NCI-H510A treated with DMSO at 0.1 percent for 48 hours (cell line): ENCODE data around the gene MRPL10.
A peak's percentile ranks its signal among the peaks of the same experiment; 100 is the strongest.

Experiments
- DNase-seq: peaks from one replicate; lab custom pipeline; 2025; lab: John Stamatoyannopoulos, UW

Gene MRPL10

GRCh38 chr17:47857551-47858455 is 26.5 kb upstream of the MRPL10 start:
- no peak for DNase-seq

- DNase-seq: no peak
Measured at GRCh38 chr17:47856830-47857229, 25.5 kb upstream of the MRPL10 start.

GRCh38 chr17:47855737-47856136 is 24.4 kb upstream of the MRPL10 start:
- DNase-seq: no peak

GRCh38 chr17:47853616-47854015 is 22.3 kb upstream of the MRPL10 start:
- DNase-seq: no peak

DNA sequence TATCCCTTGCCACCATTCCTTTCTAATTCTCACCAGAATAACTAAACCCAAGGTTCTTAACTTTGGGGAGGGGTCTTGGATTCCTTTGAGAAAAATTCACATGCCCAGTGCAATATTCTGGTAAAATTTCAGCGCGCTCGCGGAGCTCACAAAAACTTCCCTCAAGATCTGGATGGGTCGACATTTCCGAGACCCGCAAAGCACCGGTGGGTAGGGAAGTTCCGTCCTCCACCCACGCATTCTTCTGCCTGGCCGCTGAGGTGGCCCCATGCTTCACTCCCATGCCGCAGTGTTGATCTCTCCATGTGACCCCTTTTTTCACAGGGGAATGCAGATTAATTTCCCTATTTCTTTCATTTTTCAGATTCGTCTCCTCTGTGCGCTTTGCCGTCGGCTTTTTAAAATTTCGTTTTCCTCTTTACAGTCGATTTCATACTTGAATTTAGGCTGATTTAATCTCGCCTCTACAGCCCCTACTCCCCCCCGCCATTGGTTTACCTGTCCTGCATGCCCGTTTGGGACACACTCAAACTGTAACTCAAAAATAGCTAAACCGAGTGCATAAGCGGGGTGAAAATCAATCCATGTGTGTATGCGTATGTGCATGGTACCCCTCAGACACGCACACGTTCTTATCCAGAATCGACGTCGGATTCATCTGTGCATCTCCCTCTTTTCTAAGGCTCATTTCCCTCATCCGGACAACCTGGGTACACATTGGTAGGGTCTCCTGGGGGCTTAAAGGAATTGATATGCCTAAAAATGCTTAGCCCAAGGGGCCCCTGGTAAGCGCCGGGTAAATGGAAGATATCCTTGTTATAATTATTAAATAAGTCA is 21.0 kb upstream of the MRPL10 start:
- DNase-seq: no peak

GRCh38 chr17:47851764-47852112 is 20.4 kb upstream of the MRPL10 start:
- no peak for DNase-seq

GRCh38 chr17:47850692-47851573 is 19.6 kb upstream of the MRPL10 start, which contains the start of gene SP6:
TSS of gene SP6 (minus strand) at chr17:47851163. CDS start at chr17:47848429, 2,734 bp downstream.
- DNase-seq: peak; percentile 98

- DNase-seq: no peak
Measured at GRCh38 chr17:47850373-47850691, 19.0 kb upstream of the MRPL10 start.

DNA sequence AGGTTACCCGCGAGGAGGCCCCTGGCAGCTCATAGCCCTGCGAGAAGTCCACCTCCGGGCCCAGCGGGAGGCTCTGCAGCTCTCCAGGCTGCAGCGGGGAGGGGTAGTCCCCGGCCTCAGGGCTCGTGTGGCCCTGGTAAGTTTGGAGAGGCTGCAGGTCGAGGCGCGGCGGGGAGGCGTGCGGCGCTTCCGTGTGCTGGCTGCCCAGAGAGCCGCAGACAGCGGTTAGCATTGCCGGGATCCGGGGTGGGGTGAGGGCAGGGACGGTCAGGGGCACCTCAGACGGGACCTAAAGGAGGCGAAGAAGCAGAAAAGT is 16.8 kb upstream of the MRPL10 start:
- DNase-seq: no peak

DNA sequence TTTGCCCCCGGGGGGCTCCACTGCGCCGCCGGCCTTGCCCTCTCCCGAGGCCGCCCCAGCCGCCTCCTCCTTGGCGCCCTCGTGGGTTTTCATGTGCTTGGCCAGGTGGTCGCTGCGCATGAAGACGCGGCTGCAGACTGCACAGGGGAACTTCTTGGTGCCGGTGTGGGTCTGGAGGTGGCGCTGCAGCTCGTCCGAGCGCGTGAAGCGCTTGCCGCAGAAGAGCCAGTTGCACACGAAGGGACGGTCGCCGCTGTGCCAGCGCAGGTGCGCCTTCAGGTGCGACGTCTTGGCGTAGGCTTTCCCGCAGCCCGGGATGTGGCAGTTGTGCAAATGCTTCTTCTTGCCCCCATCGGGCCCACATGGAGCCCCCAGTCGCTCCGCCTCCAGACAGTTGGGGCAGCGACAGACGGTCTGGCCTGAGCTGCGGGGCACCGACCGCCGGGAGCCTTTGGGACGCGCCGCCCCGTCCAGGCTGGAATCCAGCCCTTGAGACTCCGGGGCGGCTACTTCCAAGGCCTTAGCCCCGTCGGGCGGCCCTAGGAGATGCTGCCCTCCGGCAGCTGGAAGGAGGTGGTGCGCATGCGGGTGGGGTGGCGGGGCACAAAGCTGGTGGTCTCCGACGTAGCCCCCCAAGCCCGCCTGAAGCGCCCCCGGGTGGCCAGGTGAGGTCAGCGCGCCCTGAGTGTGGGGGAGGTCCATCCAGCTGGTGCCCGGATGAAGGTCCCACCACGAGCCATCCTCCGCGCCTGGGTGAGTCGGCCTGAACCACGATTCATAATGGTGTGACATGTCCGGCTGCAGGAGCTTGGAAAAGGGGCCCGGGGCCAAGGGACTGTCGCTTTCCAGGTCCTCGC is 16.2 kb upstream of the MRPL10 start:
- DNase-seq: no peak

DNA sequence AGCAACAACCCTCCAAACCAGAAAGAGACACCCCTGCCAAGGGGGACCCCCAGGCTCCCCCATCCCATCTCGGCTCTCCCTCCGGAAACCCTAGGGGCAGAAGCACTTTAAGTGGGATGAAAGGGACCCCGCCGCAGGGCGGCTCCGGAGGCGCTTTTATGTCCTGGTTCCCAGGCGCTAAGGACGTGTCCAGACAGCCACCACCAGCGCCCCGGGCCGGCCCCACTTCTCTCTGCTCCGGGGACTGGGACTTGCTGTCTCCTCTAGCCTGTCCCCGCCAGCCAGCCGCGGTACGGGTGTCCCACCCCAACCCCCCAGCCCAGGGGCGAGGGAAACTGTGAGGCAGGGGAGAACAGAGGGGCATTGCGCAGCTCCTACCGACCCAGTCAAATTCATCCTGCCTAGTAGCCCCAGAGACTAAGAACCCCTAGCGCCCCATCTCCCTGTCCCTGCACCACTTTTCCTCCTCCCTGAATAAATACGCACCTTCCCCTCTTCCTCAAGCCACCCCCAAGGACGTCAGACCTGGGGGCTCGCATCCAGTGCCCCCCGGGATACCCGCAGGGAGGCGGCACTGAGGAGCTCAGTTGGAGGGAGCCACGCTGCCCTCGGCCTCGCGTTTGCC is 15.5 kb upstream of the MRPL10 start:
- no peak for DNase-seq

- no peak for DNase-seq
Measured at GRCh38 chr17:47845716-47846075, 14.4 kb upstream of the MRPL10 start.

DNA sequence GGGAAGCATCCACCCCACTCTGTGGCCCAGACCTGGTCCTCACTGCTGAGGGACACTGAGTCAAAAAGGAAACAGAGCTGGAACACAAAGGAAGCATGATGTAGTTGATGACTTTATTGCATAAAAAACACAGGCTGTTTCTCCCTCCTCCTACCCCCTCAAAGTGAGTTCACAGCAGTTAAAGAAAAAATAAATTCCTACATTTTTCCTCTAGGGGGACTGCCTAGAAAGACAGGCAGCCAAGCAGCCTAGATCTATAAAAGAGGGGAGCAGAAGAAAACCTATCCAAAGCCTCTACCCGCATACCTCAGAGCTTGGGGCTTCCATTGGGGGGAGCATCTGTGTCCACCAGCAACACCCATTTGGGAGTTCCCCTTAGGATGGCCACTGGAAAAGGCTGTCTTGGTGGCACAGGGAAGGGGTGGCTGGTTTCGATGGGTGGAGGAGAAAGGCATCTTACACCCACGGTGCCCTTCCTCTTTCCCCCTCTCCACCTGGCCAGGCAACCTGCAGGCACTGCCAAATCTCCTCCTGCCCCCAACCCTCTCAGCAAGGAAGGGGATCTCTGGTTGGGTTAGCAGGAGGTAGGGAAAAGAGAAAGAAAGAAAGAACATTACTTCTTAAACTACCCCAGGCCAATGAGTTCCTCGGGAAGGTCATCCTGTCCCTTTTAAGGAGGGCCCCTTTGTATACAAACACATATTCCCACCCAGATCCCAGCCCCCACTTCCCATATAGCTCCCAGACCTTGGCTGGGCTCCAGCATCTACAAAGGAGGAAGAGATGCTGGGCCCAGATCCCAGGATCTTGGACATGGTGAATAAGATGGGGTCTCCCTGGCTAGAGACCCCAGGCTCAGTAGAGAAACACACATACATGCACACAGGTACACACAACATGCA is 13.7 kb upstream of the MRPL10 start:
- DNase-seq: no peak

- no peak for DNase-seq
Measured at GRCh38 chr17:47844227-47844626, 12.9 kb upstream of the MRPL10 start.

DNA sequence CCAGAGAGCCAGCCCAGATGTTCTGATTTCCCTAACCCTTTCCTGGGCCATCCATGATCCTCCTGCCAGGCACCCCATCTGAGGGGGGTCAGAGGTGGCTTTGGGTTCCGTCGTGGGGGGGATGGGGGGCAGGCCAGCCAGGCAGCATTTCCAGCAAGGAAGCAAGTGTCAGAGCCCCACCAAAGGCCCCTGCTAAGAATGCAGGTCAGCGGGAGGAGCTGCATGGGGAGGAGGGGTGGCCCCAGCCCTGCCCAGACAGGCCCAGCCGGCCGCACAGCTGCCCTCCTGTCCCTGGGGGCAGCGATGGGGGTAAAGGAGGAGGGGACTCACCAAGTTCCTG is 12.0 kb upstream of the MRPL10 start:
- DNase-seq: no peak

- no peak for DNase-seq
Measured at GRCh38 chr17:47841488-47842291, 10.3 kb upstream of the MRPL10 start.

DNA sequence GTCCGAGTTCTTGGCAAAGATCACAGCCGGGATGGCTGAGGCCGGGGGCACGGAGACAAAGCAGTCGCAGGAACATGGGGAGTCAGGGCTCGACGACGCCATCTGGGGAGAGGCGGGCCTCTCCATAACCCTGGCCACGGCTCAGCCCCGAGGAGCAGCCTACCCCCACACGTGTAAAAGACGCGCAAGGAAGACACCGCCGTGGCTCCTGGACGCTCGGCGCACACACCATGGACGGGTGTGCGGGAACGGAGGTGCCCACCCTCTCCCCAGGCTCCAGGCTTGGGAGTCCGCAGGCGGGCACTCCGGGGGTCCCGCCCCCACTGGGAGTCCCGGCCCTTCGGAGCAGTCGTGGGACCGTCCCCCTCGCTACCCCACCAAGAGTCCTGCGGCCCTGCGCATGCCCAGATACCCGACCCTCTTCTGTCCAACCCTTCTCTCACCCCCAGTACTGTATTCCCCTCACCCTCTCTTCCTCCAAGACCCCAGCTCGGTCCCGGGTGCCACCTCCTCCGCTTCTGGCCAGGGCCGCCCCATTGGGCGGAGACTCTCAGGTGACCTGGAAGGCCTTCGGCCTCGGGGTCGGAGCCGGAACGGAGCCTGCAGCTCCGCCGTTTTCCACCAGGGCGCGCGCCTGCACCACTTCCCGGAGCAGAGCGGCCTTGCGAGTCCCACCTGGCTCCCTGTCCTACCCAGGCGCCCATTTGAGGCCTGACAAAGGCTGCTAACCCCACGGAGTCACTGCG is 9.6 kb upstream of the MRPL10 start, which contains the start of gene SCRN2:
SCRN2 (minus strand) TSS at position 532 of the 746 bp plus-strand sequence; CDS start at position 102, 430 bp downstream.
- DNase-seq: peak; percentile 96

DNA sequence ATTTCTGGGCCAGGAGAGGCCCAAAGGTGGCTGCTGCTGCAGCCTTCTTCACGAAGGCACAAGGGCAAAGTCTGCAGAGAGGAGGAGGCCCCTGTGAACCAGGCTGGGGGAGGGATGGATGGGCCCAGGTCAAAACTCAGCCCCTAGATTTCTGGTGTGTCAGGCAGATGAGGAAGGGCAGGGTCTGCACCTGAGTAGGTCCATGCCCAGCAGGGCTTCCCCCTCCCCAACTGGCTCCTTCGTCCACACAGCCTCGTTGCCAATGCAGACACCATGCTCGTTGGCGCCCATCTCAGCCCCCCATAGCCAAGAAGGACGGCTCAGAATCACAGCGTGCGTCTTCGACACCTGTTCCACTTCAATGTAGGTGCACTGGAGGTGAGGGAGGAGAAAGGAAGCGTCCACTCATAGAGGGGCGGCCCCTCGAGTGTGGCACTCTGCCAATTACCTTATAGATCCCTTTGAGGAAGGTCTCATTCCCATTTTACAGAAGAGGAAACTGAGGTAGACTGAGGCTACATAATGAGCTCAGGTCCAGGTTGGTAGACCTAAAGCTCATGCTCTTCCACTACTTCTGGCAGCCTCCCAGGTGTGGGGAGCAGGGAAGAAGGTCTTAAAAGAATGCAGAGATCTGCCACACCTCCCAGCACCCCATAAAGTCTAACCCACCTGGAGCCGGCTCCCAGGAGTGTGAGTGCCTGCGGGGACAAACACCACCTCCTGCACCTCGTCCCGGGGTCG is 8.8 kb upstream of the MRPL10 start:
- no peak for DNase-seq
